Upper lobe of left lung (tissue), 4 donors: ENCODE results near the gene MEIKIN.

Experiments used
- EP300 ChIP-seq, 4 donors: sonication (generic); formaldehyde crosslinking; IDR thresholded peaks; one replicate each; pipeline ENCODE4 v1.5.1; 2017; ENCODE audit warnings: antibody characterized with exemption in 4 of 4, control low read depth in 2 of 4
- TF ChIP-seq, protein P1 (sequence below), 6 experiments: fragments of 450-650 bp in 4 of 6; fragments of 200-600 bp in 2 of 6; sonication (generic) in 2 of 6; IDR thresholded peaks; one replicate each; pipeline ENCODE4 v1.5.1; 2016 to 2019; ENCODE audit warnings: antibody characterized with exemption in 6 of 6

DNA sequence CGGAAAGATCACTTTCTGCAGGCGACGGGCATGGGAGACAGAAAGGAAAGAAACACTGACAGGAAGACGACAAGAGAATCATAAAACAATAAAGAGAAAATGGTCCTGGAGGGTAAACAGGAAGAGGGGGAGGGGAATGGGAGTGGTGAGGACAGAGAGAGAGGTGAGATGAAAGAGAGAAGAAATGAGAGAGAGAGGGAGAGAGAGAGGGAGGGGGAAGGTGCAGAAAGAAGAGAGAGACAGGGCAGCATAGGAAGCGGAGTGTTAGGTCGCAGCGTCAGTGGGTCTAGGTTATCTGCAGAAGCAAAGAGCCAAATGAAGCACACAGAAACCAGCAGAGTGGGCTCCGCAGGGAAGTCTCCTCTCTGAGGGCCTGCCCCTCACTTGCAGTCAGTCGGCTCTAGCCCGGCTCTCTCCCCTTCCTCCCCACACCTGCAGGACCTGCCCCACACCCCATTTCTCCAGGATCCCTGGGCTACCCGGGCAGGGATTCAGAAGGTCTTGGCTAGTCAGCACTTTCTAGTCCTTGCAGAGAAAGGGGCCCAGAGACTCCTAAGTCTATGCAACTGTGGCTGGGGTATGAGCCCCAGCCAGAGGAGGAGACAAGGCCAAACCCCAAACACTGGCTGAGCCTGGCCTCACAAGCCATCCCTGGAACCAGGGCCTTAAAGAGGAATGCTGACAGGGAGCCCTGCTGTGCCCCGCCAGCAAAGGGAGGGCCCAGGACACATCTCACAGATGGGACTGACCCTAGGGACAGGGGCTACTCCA is 29.7 kb upstream of the MEIKIN start:
- TF ChIP-seq, protein P1, sequence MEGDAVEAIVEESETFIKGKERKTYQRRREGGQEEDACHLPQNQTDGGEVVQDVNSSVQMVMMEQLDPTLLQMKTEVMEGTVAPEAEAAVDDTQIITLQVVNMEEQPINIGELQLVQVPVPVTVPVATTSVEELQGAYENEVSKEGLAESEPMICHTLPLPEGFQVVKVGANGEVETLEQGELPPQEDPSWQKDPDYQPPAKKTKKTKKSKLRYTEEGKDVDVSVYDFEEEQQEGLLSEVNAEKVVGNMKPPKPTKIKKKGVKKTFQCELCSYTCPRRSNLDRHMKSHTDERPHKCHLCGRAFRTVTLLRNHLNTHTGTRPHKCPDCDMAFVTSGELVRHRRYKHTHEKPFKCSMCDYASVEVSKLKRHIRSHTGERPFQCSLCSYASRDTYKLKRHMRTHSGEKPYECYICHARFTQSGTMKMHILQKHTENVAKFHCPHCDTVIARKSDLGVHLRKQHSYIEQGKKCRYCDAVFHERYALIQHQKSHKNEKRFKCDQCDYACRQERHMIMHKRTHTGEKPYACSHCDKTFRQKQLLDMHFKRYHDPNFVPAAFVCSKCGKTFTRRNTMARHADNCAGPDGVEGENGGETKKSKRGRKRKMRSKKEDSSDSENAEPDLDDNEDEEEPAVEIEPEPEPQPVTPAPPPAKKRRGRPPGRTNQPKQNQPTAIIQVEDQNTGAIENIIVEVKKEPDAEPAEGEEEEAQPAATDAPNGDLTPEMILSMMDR (IDR thresholded peaks at IDR 0.05) = no peak
- TF ChIP-seq EP300 (IDR thresholded peaks at IDR 0.05) = no peak
